ENCODE measurements around the gene RGS9. TPM values are rescaled to one million over a fixed set of nuclear protein-coding genes. Genes with fewer than 3 reads are reported as not detected.
A peak's percentile ranks its signal among the peaks of the same experiment; 100 is the strongest.

RGS9 gene
- total and polyA plus RNA-seq, 10 donors = 5.5 to 9.6 (median 7.4) TPM

GRCh38 chr17:65231086-65231485 lies 93.9 kb downstream of the RGS9 start:
- Histone ChIP-seq H3K4me1 (peaks cover 13 to 26% (median 18%) of the 10 kb centered on the region in 6 donors), H3K36me3 (no peaks in the 10 kb centered on the region), H3K27ac (no peak overlapping the region), H3K4me3 (no peak overlapping the region), H3K9me3 (peaks cover 0 to 6% (median 1%) of the 10 kb centered on the region in 8 donors), H3K27me3 (replicated peaks in 1 of 7) (peaks cover 0 to 50% (median 0%) of the 10 kb centered on the region in 7 donors)
- TF ChIP-seq CTCF (IDR thresholded peaks at IDR 0.05 in 8 of 11, conservative IDR thresholded peaks at IDR 0.05 in 3 of 11) = no peak
- no peak for TF ChIP-seq POLR2A (IDR thresholded peaks at IDR 0.05)
- TF ChIP-seq POLR2AphosphoS5 (IDR thresholded peaks at IDR 0.05) = no peak
- 71 to 82% (median 78%) methylated on average over 5 of the region's 5 CpGs for WGBS, 5 donors
- DNase-seq = no peak
- intact Hi-C loops (cut with DNase I; ENCODE audit: low total_unique reads) = loop anchor here (5.0 to 10.0 kb wide), 2 partner anchors 324 to 936 kb away; no protein-coding TSS in a partner anchor

DNA sequence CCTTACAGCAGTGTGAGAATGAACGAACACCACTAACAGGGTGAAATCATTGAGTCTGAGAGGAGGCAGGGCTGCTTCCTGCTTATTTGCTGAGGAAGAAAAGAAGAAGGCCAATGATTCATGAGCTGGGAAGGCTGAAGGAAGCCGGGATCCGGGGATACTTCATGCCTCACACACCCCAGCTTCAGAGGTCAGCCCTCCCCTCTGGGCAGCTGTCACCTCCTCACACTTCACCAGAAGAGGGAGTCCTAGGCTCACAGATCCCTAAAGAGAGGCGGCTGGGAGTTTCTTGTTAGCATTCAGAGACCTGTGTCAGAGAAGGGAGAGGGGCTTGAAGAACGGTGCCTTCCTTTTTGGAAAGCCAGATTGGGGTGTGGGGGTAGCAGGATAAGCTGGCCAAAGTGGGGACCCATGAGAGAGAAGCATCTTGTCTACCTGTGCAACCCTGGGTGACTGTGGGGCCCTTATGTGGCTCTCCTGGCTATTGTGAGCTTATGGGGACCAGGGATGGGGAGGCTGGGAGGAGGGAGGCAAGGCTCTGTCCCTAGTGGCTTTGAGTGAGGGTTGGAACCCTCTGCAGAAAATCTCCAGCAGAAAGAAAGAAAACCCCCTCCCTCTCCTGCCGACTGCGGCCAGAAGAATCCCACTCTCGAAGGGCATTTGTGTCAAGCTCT lies 94.6 kb downstream of the RGS9 start:
- peaks cover 0 to 43% (median 0%) of the 10 kb centered on the region in 7 donors for H3K27me3 ChIP-seq (replicated peaks in 1 of 7)
- TF ChIP-seq CTCF (IDR thresholded peaks at IDR 0.05 in 8 of 11, conservative IDR thresholded peaks at IDR 0.05 in 3 of 11) (peak in 9 of 11 experiments; percentile 23 to 74 (median 52)), POLR2AphosphoS5 (IDR thresholded peaks at IDR 0.05) (no peak), POLR2A (IDR thresholded peaks at IDR 0.05) (no peak)
- intact Hi-C loops (cut with DNase I; ENCODE audit: low total_unique reads) = loop anchor here (5.0 to 10.0 kb wide), 2 partner anchors 323 to 936 kb away; no protein-coding TSS in a partner anchor
- DNase-seq = no peak
- peaks cover 0 to 13% (median 4%) of the 10 kb centered on the region in 8 donors for H3K9me3 ChIP-seq
- no peak overlapping the region for H3K4me3 ChIP-seq
- WGBS, 5 donors = 39 to 49% (median 43%) methylated on average over 8 of the region's 8 CpGs
- H3K36me3 ChIP-seq = no peaks in the 10 kb centered on the region
- no peak overlapping the region for H3K27ac ChIP-seq
- H3K4me1 ChIP-seq = peaks cover 13 to 26% (median 18%) of the 10 kb centered on the region in 6 donors

DNA sequence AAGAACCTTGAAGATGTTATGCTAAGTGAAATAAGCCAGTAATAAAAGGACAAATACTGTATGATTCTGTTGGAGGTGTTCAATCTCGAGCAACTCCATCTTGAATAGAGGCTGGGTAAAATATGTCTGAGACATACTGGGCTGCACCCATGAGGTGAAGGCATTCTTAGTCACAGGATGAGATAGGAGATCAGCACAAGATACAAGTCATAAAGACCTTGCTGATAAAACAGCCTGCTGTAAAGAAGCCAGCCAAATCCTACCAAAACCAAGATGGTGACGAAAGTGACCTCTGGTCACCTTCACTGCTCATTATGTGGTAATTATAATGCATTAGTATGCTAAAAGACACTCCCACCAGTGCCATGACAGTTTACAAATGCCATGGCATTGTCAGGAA lies 98.1 kb downstream of the RGS9 start:
- Histone ChIP-seq H3K4me1 (peaks cover 0 to 5% (median 0%) of the 10 kb centered on the region in 6 donors), H3K4me3 (no peak overlapping the region), H3K9me3 (peaks cover 0 to 13% (median 4%) of the 10 kb centered on the region in 8 donors), H3K27me3 (replicated peaks in 1 of 7) (peaks cover 0 to 27% (median 0%) of the 10 kb centered on the region in 7 donors), H3K36me3 (no peaks in the 10 kb centered on the region), H3K27ac (no peak overlapping the region)
- TF ChIP-seq POLR2AphosphoS5 (IDR thresholded peaks at IDR 0.05) = no peak
- TF ChIP-seq POLR2A (IDR thresholded peaks at IDR 0.05) = no peak
- WGBS, 5 donors = 73 to 88% (median 79%) methylated on average over 2 of the region's 2 CpGs
- intact Hi-C loops (cut with DNase I; ENCODE audit: low total_unique reads) = loop anchor here (10.0 kb wide), 1 partner anchor 320 kb away; no protein-coding TSS in a partner anchor
- DNase-seq = no peak

- TF ChIP-seq CTCF (IDR thresholded peaks at IDR 0.05 in 8 of 11, conservative IDR thresholded peaks at IDR 0.05 in 3 of 11) = no peak
- TF ChIP-seq POLR2AphosphoS5 (IDR thresholded peaks at IDR 0.05) = no peak
- no peak for TF ChIP-seq POLR2A (IDR thresholded peaks at IDR 0.05)
- Histone ChIP-seq H3K4me1 (peaks cover 0 to 5% (median 0%) of the 10 kb centered on the region in 6 donors), H3K36me3 (no peaks in the 10 kb centered on the region), H3K4me3 (no peak overlapping the region), H3K27me3 (replicated peaks in 1 of 7) (peaks cover 0 to 27% (median 0%) of the 10 kb centered on the region in 7 donors), H3K27ac (no peak overlapping the region), H3K9me3 (peaks cover 0 to 13% (median 4%) of the 10 kb centered on the region in 8 donors)
- DNase-seq = no peak
- intact Hi-C loops (cut with DNase I; ENCODE audit: low total_unique reads) = loop anchor here (10.0 kb wide), 1 partner anchor 318 kb away; no protein-coding TSS in a partner anchor
- WGBS, 5 donors = 2 to 92% (median 58%) methylated on average over 1 of the region's 1 CpG
Measured at GRCh38 chr17:65236321-65236720, 99.2 kb downstream of the RGS9 start.

Data from spleen (tissue), 11 donors.